Measurements from ENCODE around the gene MLLT6.

MLLT6 gene

GRCh38 chr17:38674014-38674748 is 30.9 kb upstream of the MLLT6 start:
- in situ Hi-C loops (cut with HindIII; ENCODE audit: low pct_ligation_motif_present, low pct_unique_long_range_greater_than_20kb, low sequenced_read_pairs) = no loop called here
- DNase-seq = no peak

GRCh38 chr17:38674749-38675615 is 30.1 kb upstream of the MLLT6 start, which contains the start of gene EPOP:
TSS of gene EPOP (minus strand) at chr17:38674957. CDS start at chr17:38674495, 462 bp downstream.
- in situ Hi-C loops (cut with HindIII; ENCODE audit: low pct_ligation_motif_present, low pct_unique_long_range_greater_than_20kb, low sequenced_read_pairs) = no loop called here
- peak; percentile 89 for DNase-seq

- in situ Hi-C loops (cut with HindIII; ENCODE audit: low pct_ligation_motif_present, low pct_unique_long_range_greater_than_20kb, low sequenced_read_pairs) = no loop called here
- peak; percentile 85 for DNase-seq
Measured at GRCh38 chr17:38676706-38677504, 28.2 kb upstream of the MLLT6 start.

GRCh38 chr17:38677819-38678218 is 27.3 kb upstream of the MLLT6 start:
- DNase-seq = no peak
- in situ Hi-C loops (cut with HindIII; ENCODE audit: low pct_ligation_motif_present, low pct_unique_long_range_greater_than_20kb, low sequenced_read_pairs) = no loop called here

GRCh38 chr17:38681096-38681495 is 24.0 kb upstream of the MLLT6 start:
- DNase-seq = no peak
- in situ Hi-C loops (cut with HindIII; ENCODE audit: low pct_ligation_motif_present, low pct_unique_long_range_greater_than_20kb, low sequenced_read_pairs) = no loop called here

GRCh38 chr17:38685491-38685890 is 19.6 kb upstream of the MLLT6 start:
- in situ Hi-C loops (cut with HindIII; ENCODE audit: low pct_ligation_motif_present, low pct_unique_long_range_greater_than_20kb, low sequenced_read_pairs) = no loop called here
- no peak for DNase-seq

- no peak for DNase-seq
- in situ Hi-C loops (cut with HindIII; ENCODE audit: low pct_ligation_motif_present, low pct_unique_long_range_greater_than_20kb, low sequenced_read_pairs) = no loop called here
Measured at GRCh38 chr17:38687286-38687685, 17.8 kb upstream of the MLLT6 start.

GRCh38 chr17:38690386-38690785 is 14.7 kb upstream of the MLLT6 start:
- no peak for DNase-seq
- in situ Hi-C loops (cut with HindIII; ENCODE audit: low pct_ligation_motif_present, low pct_unique_long_range_greater_than_20kb, low sequenced_read_pairs) = no loop called here

- DNase-seq = no peak
- in situ Hi-C loops (cut with HindIII; ENCODE audit: low pct_ligation_motif_present, low pct_unique_long_range_greater_than_20kb, low sequenced_read_pairs) = no loop called here
Measured at GRCh38 chr17:38691154-38691553, 13.9 kb upstream of the MLLT6 start.

GRCh38 chr17:38693700-38694329 is 11.3 kb upstream of the MLLT6 start:
- in situ Hi-C loops (cut with HindIII; ENCODE audit: low pct_ligation_motif_present, low pct_unique_long_range_greater_than_20kb, low sequenced_read_pairs) = no loop called here
- DNase-seq = no peak

- DNase-seq = no peak
Measured at GRCh38 chr17:38697061-38697820, 7.8 kb upstream of the MLLT6 start.

GRCh38 chr17:38698760-38699159 is 6.3 kb upstream of the MLLT6 start:
- DNase-seq = no peak

More at GRCh38 chr17:38697061-38697820, 7.8 kb upstream of the MLLT6 start:
- in situ Hi-C loops (cut with HindIII; ENCODE audit: low pct_ligation_motif_present, low pct_unique_long_range_greater_than_20kb, low sequenced_read_pairs) = no loop called here

GRCh38 chr17:38701504-38702165 is 3.4 kb upstream of the MLLT6 start:
- in situ Hi-C loops (cut with HindIII; ENCODE audit: low pct_ligation_motif_present, low pct_unique_long_range_greater_than_20kb, low sequenced_read_pairs) = no loop called here
- DNase-seq = peak; percentile 48

More at GRCh38 chr17:38698760-38699159, 6.3 kb upstream of the MLLT6 start:
- in situ Hi-C loops (cut with HindIII; ENCODE audit: low pct_ligation_motif_present, low pct_unique_long_range_greater_than_20kb, low sequenced_read_pairs) = no loop called here

- DNase-seq = peak; percentile 92
- in situ Hi-C loops (cut with HindIII; ENCODE audit: low pct_ligation_motif_present, low pct_unique_long_range_greater_than_20kb, low sequenced_read_pairs) = no loop called here
Measured at GRCh38 chr17:38702166-38702915, 2.7 kb upstream of the MLLT6 start.

GRCh38 chr17:38702916-38703741 is 1.9 kb upstream of the MLLT6 start:
- peak; percentile 62 for DNase-seq
- in situ Hi-C loops (cut with HindIII; ENCODE audit: low pct_ligation_motif_present, low pct_unique_long_range_greater_than_20kb, low sequenced_read_pairs) = no loop called here

All from ACHN (cell line).